HepG2 (cell line): ENCODE results near the gene ARHGAP19. TPM values are rescaled to one million over a fixed set of nuclear protein-coding genes. Genes with fewer than 3 reads are reported as not detected.

Source experiments
- AGO1 ChIP-seq: fragments of 200-400 bp; formaldehyde crosslinking; IDR thresholded peaks from 2 replicates; pipeline ENCODE4 v1.6.1; 2017; ENCODE audit warnings: mild to moderate bottlenecking, low read depth, low read length, moderate library complexity; ENCODE audit not compliant: poor library complexity, severe bottlenecking
- BHLHE40 ChIP-seq: IDR thresholded peaks from 2 replicates; pipeline ENCODE4 v1.6.1; 2011; ENCODE audit warnings: low read length, improper control_type of control experiment
- FOSL2 ChIP-seq: sonication (generic); formaldehyde crosslinking; IDR thresholded peaks from 2 replicates; pipeline ENCODE4 v1.4.0; 2020; ENCODE audit warnings: missing genetic modification reagents
- IRF9 ChIP-seq: sonication (generic); formaldehyde crosslinking; IDR thresholded peaks from 2 replicates; pipeline ENCODE4 v1.8.0; 2022; ENCODE audit warnings: missing genetic modification reagents, mild to moderate bottlenecking, borderline replicate concordance
- IRX3 ChIP-seq: sonication (generic); formaldehyde crosslinking; IDR thresholded peaks from 2 replicates; pipeline ENCODE4 v1.8.1; 2023; ENCODE audit warnings: mild to moderate bottlenecking, low read depth, missing genetic modification reagents, borderline replicate concordance
- KLF6 ChIP-seq: IDR thresholded peaks from 2 replicates; pipeline ENCODE4 v1.8.0; 2016; ENCODE audit warnings: missing biosample characterization, missing genetic modification reagents
- NCOA5 ChIP-seq: sonication (generic); formaldehyde crosslinking; IDR thresholded peaks from 2 replicates; pipeline ENCODE4 v1.4.0; 2020; ENCODE audit warnings: missing genetic modification reagents
- SAFB2 ChIP-seq: sonication (generic); formaldehyde crosslinking; IDR thresholded peaks from 2 replicates; pipeline ENCODE4 v1.5.1; 2020; ENCODE audit warnings: missing genetic modification reagents, low read depth, mild to moderate bottlenecking, borderline replicate concordance
- ZBTB25 ChIP-seq: IDR thresholded peaks from 2 replicates; pipeline ENCODE4 v1.6.1; 2018; ENCODE audit warnings: missing genetic modification reagents
- ZNF142 ChIP-seq: sonication (generic); formaldehyde crosslinking; IDR thresholded peaks from 2 replicates; pipeline ENCODE4 v1.4.0; 2020; ENCODE audit warnings: missing genetic modification reagents
- ZNF232 ChIP-seq: sonication (generic); formaldehyde crosslinking; IDR thresholded peaks from 2 replicates; pipeline ENCODE4 v1.4.0; 2020; ENCODE audit warnings: missing genetic modification reagents, borderline replicate concordance
- ZNF274 ChIP-seq: sonication (generic); formaldehyde crosslinking; IDR thresholded peaks from 2 replicates; pipeline ENCODE4 v1.5.1; 2020; ENCODE audit warnings: mild to moderate bottlenecking, missing genetic modification reagents
- ZNF713 ChIP-seq: sonication (generic); formaldehyde crosslinking; IDR thresholded peaks from 2 replicates; pipeline ENCODE4 v1.4.0; 2020; ENCODE audit warnings: mild to moderate bottlenecking, missing genetic modification reagents
- ZNF800 ChIP-seq: sonication (generic); formaldehyde crosslinking; IDR thresholded peaks from 2 replicates; pipeline ENCODE4 v1.4.0; 2020; ENCODE audit warnings: missing genetic modification reagents
- polyA plus RNA-seq, 8 experiments: library from polyadenylated mRNA; depleted of rRNA in 3 of 8; stranded (reverse) in 7 of 8; unstranded in 1 of 8; fragments of >200 nt; fragmentation: Illumina TruSeq in 4 of 8; extraction: Trizol in 4 of 8; gene quantifications; 2 replicates each; pipeline versions ENCODE4 v1.2.1 to v1.2.3, GENCODE V29; 2011 to 2016; ENCODE audit warnings: low read depth in 4 of 8, missing spikeins in 1 of 8, mixed read lengths in 1 of 8; ENCODE audit not compliant: insufficient read depth in 1 of 8
- total RNA-seq, 5 experiments: library from RNA; depleted of rRNA; stranded (reverse); fragments of >200 nt; fragmentation: Illumina TruSeq; extraction: Trizol; gene quantifications; 2 replicates each; pipeline ENCODE4 v1.2.3, GENCODE V29; 2016; ENCODE audit warnings: low read depth in 1 of 5
- TF ChIP-seq, protein P1 (sequence below): sonication (generic); formaldehyde crosslinking; IDR thresholded peaks from 2 replicates; pipeline ENCODE4 v1.5.0; 2020; ENCODE audit warnings: mild to moderate bottlenecking, missing genetic modification reagents, borderline replicate concordance

Gene ARHGAP19
- total and polyA plus RNA-seq, 2 of the 13 experiments (the other 11 are each of a cell fraction or from before 2014, with no cell fraction given): 7.6 to 10.0 TPM

DNA sequence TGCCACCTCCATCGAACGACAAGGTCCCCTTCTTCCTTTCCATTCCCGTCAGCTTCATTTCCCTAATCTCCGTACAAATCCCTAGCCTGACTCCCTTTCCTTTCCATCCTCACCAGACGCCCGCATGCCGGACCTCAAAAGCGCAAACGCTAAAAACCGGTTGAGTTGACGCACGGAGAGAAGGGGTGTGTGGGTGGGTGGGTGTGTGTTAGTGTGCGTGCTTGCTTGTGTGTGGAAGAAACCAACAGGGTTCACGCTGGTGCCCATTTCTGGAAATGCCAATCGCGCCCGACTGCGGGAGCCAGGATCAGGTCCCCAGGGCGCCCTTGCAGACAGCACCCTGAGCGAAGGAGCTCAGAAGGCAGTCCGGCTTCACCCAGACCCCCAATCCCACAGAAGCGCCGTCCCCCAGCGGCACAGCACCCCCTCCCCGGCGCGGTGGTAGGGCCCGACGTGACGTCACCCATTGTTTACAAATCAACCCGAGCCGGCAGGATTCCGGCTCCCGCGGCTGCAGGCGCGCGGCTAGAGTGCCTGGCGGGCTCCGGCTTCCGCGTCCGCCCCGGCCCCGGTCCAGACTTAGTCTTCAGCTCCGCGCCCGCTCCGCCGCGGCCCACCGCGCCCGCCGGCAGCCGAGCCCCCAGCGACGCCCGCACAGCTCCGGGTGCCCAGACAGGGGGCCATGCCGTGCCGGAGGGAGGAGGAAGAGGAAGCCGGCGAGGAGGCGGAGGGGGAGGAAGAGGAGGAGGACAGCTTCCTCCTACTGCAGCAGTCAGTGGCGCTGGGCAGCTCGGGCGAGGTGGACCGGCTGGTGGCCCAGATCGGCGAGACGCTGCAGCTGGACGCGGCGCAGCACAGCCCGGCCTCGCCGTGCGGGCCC, 26.6 kb upstream of the ARHGAP19 start, which contains the start of gene FRAT1 (continued):
- TF ChIP-seq IRX3 (0 out of 2 replicates have a peak, but pooled peaks have one; percentile 40), KLF6 (CRISPR knock-in tag) (0 out of 2 replicates have a peak, but pooled peaks have one; percentile 26), AGO1 (peak; percentile 7), SAFB2 (CRISPR knock-in tag) (no peak), NCOA5 (CRISPR knock-in tag) (no peak), ZNF274 (CRISPR knock-in tag) (peak; percentile 52; the same call in 1 of the 2 replicates), ZNF142 (CRISPR knock-in tag) (no peak; the same call in 1 of the 2 replicates), BHLHE40 (peak; percentile 96), FOSL2 (CRISPR knock-in tag) (peak; percentile 57; the same call in 1 of the 2 replicates), ZBTB25 (0 out of 2 replicates have a peak, but pooled peaks have one; percentile 44), IRF9 (CRISPR knock-in tag) (peak; percentile 16; the same call in 1 of the 2 replicates), ZNF800 (CRISPR knock-in tag) (no peak), ZNF713 (CRISPR knock-in tag) (0 out of 2 replicates have a peak, but pooled peaks have one; percentile 66), ZNF232 (0 out of 2 replicates have a peak, but pooled peaks have one; percentile 38)
- TF ChIP-seq, protein P1, sequence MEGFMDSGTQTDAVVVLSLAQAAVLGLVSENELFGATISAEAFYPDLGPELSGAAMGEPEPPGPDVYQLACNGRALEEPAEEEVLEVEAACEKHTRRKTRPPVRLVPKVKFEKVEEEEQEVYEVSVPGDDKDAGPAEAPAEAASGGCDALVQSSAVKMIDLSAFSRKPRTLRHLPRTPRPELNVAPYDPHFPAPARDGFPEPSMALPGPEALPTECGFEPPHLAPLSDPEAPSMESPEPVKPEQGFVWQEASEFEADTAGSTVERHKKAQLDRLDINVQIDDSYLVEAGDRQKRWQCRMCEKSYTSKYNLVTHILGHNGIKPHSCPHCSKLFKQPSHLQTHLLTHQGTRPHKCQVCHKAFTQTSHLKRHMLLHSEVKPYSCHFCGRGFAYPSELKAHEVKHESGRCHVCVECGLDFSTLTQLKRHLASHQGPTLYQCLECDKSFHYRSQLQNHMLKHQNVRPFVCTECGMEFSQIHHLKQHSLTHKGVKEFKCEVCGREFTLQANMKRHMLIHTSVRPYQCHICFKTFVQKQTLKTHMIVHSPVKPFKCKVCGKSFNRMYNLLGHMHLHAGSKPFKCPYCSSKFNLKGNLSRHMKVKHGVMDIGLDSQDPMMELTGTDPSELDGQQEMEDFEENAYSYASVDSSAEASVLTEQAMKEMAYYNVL (CRISPR knock-in tag): peak; percentile 77; the same call in 1 of the 2 replicates
